ENCODE results near the gene MYH15.
"Not testable (repeated sequence)": the region's sequence is repeated elsewhere in the genome, so short reads cannot be mapped to it uniquely, and the experiment has no call there.

MYH15 gene

GRCh38 chr3:108381529-108382140 lies 128.8 kb downstream of the MYH15 start:
- no peak for DNase-seq

- DNase-seq, result no peak
These were observed 130.1 kb downstream of the MYH15 start for GRCh38 chr3:108380128-108380795.

GRCh38 chr3:108378952-108379342 lies 131.4 kb downstream of the MYH15 start:
- not testable (repeated sequence) for DNase-seq

GRCh38 chr3:108378153-108378951 lies 132.0 kb downstream of the MYH15 start:
- DNase-seq, result no peak

GRCh38 chr3:108377384-108377783 lies 133.0 kb downstream of the MYH15 start:
- no peak for DNase-seq

GRCh38 chr3:108376026-108376425 lies 134.4 kb downstream of the MYH15 start:
- no peak for DNase-seq

- DNase-seq, result no peak
These were observed 151.4 kb downstream of the MYH15 start for GRCh38 chr3:108359011-108359410.

GRCh38 chr3:108357042-108357441 lies 153.4 kb downstream of the MYH15 start:
- DNase-seq, result no peak

GRCh38 chr3:108354562-108354961 lies 155.8 kb downstream of the MYH15 start:
- DNase-seq, result no peak

- no peak for DNase-seq
These were observed 158.2 kb downstream of the MYH15 start for GRCh38 chr3:108352176-108352575.

- no peak for DNase-seq
These were observed 163.8 kb downstream of the MYH15 start for GRCh38 chr3:108346301-108347227.

GRCh38 chr3:108345492-108346205 lies 164.7 kb downstream of the MYH15 start:
- no peak for DNase-seq

- DNase-seq, result no peak
These were observed 166.9 kb downstream of the MYH15 start for GRCh38 chr3:108343491-108343890.

GRCh38 chr3:108342837-108343486 lies 167.4 kb downstream of the MYH15 start:
- no peak for DNase-seq

- DNase-seq, result no peak
These were observed 168.5 kb downstream of the MYH15 start for GRCh38 chr3:108341911-108342310.

GRCh38 chr3:108338901-108339545 lies 171.4 kb downstream of the MYH15 start:
- no peak for DNase-seq

GRCh38 chr3:108334701-108335100 lies 175.7 kb downstream of the MYH15 start:
- no peak for DNase-seq

GRCh38 chr3:108333961-108334360 lies 176.4 kb downstream of the MYH15 start:
- no peak for DNase-seq

- DNase-seq, result no peak
These were observed 178.6 kb downstream of the MYH15 start for GRCh38 chr3:108331792-108332191.
